GM19372 (cell line): ENCODE measurements around the gene NUDCD3.

Experiments
- ATAC-seq: cut with Tn5 transposase; IDR thresholded peaks from one replicate; pipeline ENCODE4 v1.9.1; 2021; ENCODE audit warnings: mild to moderate bottlenecking, low read depth, moderate library complexity; ENCODE audit not compliant: unreplicated experiment

Gene NUDCD3

GRCh38 chr7:44403775-44404174 is 86.7 kb downstream of the NUDCD3 start:
- ATAC-seq: no peak

- ATAC-seq: no peak
Measured at GRCh38 chr7:44403176-44403759, 87.2 kb downstream of the NUDCD3 start.

GRCh38 chr7:44402401-44403060 is 87.9 kb downstream of the NUDCD3 start:
- no peak for ATAC-seq

GRCh38 chr7:44401692-44402091 is 88.8 kb downstream of the NUDCD3 start:
- no peak for ATAC-seq

- ATAC-seq: no peak
Measured at GRCh38 chr7:44400033-44400511, 90.4 kb downstream of the NUDCD3 start.

GRCh38 chr7:44398953-44399574 is 91.4 kb downstream of the NUDCD3 start:
- ATAC-seq: no peak

- ATAC-seq: no peak
Measured at GRCh38 chr7:44398511-44398911, 91.9 kb downstream of the NUDCD3 start.

- no peak for ATAC-seq
Measured at GRCh38 chr7:44396931-44397545, 93.4 kb downstream of the NUDCD3 start.

GRCh38 chr7:44396496-44396895 is 94.0 kb downstream of the NUDCD3 start:
- no peak for ATAC-seq

GRCh38 chr7:44395067-44395466 is 95.4 kb downstream of the NUDCD3 start:
- no peak for ATAC-seq

GRCh38 chr7:44394636-44395035 is 95.8 kb downstream of the NUDCD3 start:
- ATAC-seq: no peak

GRCh38 chr7:44394112-44394447 is 96.4 kb downstream of the NUDCD3 start:
- ATAC-seq: no peak

GRCh38 chr7:44393238-44394111 is 97.0 kb downstream of the NUDCD3 start:
- ATAC-seq: no peak

- ATAC-seq: no peak
Measured at GRCh38 chr7:44392618-44393010, 97.8 kb downstream of the NUDCD3 start.

- no peak for ATAC-seq
Measured at GRCh38 chr7:44391746-44392617, 98.5 kb downstream of the NUDCD3 start.

GRCh38 chr7:44391171-44391570 is 99.3 kb downstream of the NUDCD3 start:
- no peak for ATAC-seq

GRCh38 chr7:44390701-44391100 is 99.8 kb downstream of the NUDCD3 start:
- ATAC-seq: no peak

- no peak for ATAC-seq
Measured at GRCh38 chr7:44388089-44388970, 102.1 kb downstream of the NUDCD3 start.

GRCh38 chr7:44387389-44387788 is 103.1 kb downstream of the NUDCD3 start:
- no peak for ATAC-seq
